Measurements from ENCODE around the gene SCIN.
A peak's percentile ranks its signal among the peaks of the same experiment; 100 is the strongest.
"Not testable (repeated sequence)": the region's sequence is repeated elsewhere in the genome, so short reads cannot be mapped to it uniquely, and the experiment has no call there.

Gene SCIN

GRCh38 chr7:12570534-12571461, at the start of gene SCIN:
Gene SCIN, plus strand, starts transcription at chr7:12570720. Its CDS starts 67 bp downstream, at chr7:12570787.
- DNase-seq (ENCODE audit: low read depth), result no peak
- H3K4me3 ChIP-seq (ENCODE audit: low read depth, low read length), result peak within 1 kb of the TSS; percentile 50
- TF ChIP-seq CTCF (IDR thresholded peaks at IDR 0.05; ENCODE audit: low read depth, low read length, missing control alignments), result no peak

GRCh38 chr7:12524794-12525386, 45.6 kb upstream of the SCIN start:
- DNase-seq (ENCODE audit: low read depth), result peak; percentile 19
- TF ChIP-seq CTCF (IDR thresholded peaks at IDR 0.05; ENCODE audit: low read depth, low read length, missing control alignments), result peak; percentile 29
- no peak overlapping the region for H3K4me3 ChIP-seq (ENCODE audit: low read depth, low read length)

DNA sequence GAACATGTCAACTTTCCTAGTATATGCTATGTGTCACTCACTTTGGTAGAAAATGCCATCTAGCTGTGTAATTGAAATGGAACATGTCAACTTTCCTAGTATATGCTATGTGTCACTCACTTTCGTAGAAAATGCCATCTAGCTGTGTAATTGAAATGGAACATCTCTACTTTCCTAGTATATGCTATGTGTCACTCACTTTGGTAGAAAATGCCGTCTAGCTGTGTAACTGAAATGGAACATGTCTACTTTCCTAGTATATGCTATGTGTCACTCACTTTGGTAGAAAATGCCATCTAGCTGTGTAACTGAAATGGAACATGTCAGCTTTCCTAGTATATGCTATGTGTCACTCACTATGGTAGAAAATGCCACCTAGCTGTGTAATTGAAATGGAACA, 43.8 kb upstream of the SCIN start:
- not testable (repeated sequence) for DNase-seq (ENCODE audit: low read depth); H3K4me3 ChIP-seq (ENCODE audit: low read depth, low read length)

DNA sequence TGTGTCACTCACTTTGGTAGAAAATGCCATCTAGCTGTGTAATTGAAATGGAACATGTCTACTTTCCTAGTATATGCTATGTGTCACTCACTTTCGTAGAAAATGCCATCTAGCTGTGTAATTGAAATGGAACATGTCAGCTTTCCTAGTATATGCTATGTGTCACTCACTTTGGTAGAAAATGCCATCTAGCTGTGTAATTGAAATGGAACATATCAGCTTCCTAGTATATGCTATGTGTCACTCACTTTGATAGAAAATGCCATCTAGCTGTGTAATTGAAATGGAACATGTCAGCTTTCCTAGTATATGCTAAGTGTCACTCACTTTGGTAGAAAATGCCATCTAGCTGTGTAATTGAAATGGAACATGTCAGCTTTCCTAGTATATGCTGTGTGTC, 42.9 kb upstream of the SCIN start:
- not testable (repeated sequence) for H3K4me3 ChIP-seq (ENCODE audit: low read depth, low read length); DNase-seq (ENCODE audit: low read depth)

GRCh38 chr7:12529971-12530710, 40.4 kb upstream of the SCIN start:
- no peak for DNase-seq (ENCODE audit: low read depth)
- no peak overlapping the region for H3K4me3 ChIP-seq (ENCODE audit: low read depth, low read length)
- no peak for TF ChIP-seq CTCF (IDR thresholded peaks at IDR 0.05; ENCODE audit: low read depth, low read length, missing control alignments)

DNA sequence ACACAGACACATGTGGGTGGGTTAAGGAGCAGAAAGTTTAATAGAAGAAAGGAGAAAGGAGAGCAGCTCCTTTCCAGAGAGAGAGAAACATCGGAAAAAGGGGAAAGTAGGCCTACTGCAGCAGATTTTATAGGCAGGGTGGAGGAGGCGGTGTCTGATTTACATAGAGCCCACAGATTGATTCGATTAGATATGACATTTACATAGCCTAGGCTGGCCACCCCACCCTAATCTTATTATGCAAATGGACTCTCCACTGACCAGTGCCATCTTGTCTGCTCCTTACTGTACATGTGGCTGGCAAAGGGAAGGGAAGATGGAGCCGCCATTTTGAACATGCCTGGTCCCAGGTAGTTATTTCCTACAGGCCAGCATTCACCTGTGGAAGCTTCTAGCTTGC, 38.7 kb upstream of the SCIN start:
- no peak for TF ChIP-seq CTCF (IDR thresholded peaks at IDR 0.05; ENCODE audit: low read depth, low read length, missing control alignments)
- DNase-seq (ENCODE audit: low read depth), result no peak
- no peak overlapping the region for H3K4me3 ChIP-seq (ENCODE audit: low read depth, low read length)

DNA sequence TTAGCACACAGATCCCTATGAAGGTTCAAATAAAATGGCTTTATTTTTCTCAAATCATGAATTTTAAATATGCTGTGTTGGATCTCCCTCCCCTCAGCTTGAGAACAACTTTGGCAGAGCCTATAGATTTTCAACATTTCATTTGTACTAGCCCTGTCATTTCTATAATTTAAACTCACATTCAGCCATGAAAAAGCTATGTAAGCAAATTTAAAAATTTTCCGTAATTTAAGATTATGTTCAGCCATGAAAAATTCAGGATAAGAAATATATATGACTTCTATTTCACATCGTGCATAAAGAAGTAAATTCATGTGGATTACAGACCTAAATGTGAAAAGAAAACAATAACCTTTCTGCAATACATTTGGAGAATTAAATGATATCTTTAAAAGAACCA, 36.5 kb upstream of the SCIN start:
- DNase-seq (ENCODE audit: low read depth), result no peak
- H3K4me3 ChIP-seq (ENCODE audit: low read depth, low read length), result no peak overlapping the region
- TF ChIP-seq CTCF (IDR thresholded peaks at IDR 0.05; ENCODE audit: low read depth, low read length, missing control alignments), result no peak
